Duodenal mucosa (tissue), 2 donors: ENCODE results near the gene MEIOB.

Experiments
- H3K27ac ChIP-seq: one replicate; pipeline ENCODE4 v1.7.0; 2013; ENCODE audit warnings: low read depth, low read length
- H3K27me3 ChIP-seq, 2 donors: one replicate each; pipeline ENCODE4 v1.7.0; 2013; ENCODE audit warnings: low read length in 2 of 2, control low read depth in 1 of 2; ENCODE audit not compliant: insufficient read depth in 2 of 2, control insufficient read depth in 1 of 2
- H3K36me3 ChIP-seq, 2 donors: one replicate each; pipeline ENCODE4 v1.7.0; 2013; ENCODE audit warnings: low read length in 2 of 2, control low read depth in 1 of 2; ENCODE audit not compliant: insufficient read depth in 2 of 2, control insufficient read depth in 1 of 2
- H3K4me1 ChIP-seq, 2 donors: one replicate each; pipeline ENCODE4 v1.7.0; 2013; ENCODE audit warnings: low read length in 2 of 2, control low read depth in 1 of 2; ENCODE audit not compliant: insufficient read depth in 2 of 2, control insufficient read depth in 1 of 2
- H3K4me3 ChIP-seq, 2 donors: one replicate each; pipeline ENCODE4 v1.7.0; 2013; ENCODE audit warnings: low read length in 2 of 2, low read depth in 1 of 2
- H3K9ac ChIP-seq, 2 donors: one replicate each; pipeline ENCODE4 v1.7.0; 2013; ENCODE audit warnings: low read length in 2 of 2, low read depth in 1 of 2
- H3K9me3 ChIP-seq, 2 donors: one replicate each; pipeline ENCODE4 v1.7.0; 2013; ENCODE audit warnings: low read length in 2 of 2, control low read depth in 1 of 2; ENCODE audit not compliant: control insufficient read depth in 1 of 2

The MEIOB gene

DNA sequence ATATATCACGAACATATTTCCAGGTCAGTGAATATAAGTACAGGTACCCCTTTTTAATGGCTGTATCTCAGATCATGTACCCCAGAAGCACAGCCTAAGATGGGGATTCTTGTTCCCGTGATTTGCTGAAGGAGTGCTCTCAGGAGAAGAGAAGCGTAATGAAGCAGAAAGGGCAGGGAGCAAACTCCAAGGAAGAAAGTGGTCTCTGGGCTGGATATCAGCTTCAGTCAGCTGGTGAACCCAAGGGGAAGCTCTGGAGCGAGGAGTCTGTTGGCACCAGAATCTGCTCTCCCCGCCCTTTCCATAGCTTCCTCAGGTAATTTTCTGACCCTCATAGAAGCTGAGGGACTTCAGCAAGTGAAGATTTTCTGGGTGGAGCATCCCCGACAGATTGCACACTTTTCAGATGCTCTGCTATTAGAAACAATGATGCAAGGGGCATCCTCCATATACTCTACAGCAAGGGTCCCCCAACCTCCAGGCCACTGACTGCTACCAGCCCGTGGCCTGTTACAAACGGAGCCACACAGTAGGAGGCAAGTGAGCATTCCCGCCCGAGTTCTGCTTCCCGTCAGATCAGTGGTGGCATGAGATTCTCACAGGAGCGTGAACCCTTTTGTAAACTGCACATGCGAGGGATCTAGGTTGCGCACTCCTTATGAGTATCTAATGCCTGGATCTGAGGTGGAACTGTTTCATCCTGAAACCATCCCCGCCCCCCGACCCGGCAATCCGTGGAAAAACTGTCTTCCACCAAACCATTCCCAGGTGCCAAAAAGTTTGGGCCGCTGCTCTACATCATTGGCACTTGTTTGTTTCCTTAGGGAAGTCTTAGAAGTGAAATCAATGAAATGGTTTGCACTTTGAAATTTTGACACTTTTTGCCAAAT, 40.5 kb downstream of the MEIOB start:
- H3K9me3 ChIP-seq: no peaks in the 10 kb centered on the region
- no peaks in the 10 kb centered on the region for H3K27me3 ChIP-seq
- peak overlapping the region; percentile 37 to 83 for H3K4me3 ChIP-seq
- H3K36me3 ChIP-seq: no peaks in the 10 kb centered on the region
- peak overlapping the region; percentile 68 for H3K27ac ChIP-seq
- peaks cover 32 to 33% of the 10 kb centered on the region in 2 donors for H3K4me1 ChIP-seq
- peak overlapping the region in 1 of 2 donors; percentile 56 for H3K9ac ChIP-seq

DNA sequence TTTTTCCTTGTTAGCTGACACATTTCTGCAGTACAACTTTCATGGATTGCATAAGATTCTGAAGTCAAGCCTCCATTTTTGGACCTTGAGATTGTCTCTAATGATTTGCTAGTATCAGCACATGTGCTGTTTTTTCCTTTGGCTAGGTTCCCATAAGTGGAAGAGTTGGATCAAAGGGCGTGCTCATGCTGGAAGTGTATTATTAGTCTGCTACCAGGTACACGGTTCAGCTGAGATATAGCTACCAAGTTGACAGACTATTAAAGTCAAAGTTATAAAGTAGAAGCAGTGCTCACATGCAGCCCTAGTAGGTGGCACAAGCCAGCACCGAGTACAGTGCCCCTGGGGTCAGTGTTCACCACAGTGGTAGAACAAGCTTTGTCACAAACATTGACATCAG, 41.8 kb downstream of the MEIOB start:
- Histone ChIP-seq H3K4me3 (peak overlapping the region; percentile 45 to 83), H3K4me1 (peaks cover 38 to 41% of the 10 kb centered on the region in 2 donors), H3K27ac (peak overlapping the region; percentile 68), H3K9me3 (no peaks in the 10 kb centered on the region), H3K27me3 (no peaks in the 10 kb centered on the region), H3K36me3 (no peaks in the 10 kb centered on the region), H3K9ac (peak overlapping the region; percentile 18 to 66)

GRCh38 chr16:1828645-1829410, 43.1 kb downstream of the MEIOB start:
- H3K27me3 ChIP-seq: no peaks in the 10 kb centered on the region
- no peaks in the 10 kb centered on the region for H3K36me3 ChIP-seq
- H3K4me1 ChIP-seq: peaks cover 40 to 52% of the 10 kb centered on the region in 2 donors
- peak overlapping the region; percentile 60 for H3K27ac ChIP-seq
- no peaks in the 10 kb centered on the region for H3K9me3 ChIP-seq
- H3K4me3 ChIP-seq: peak overlapping the region; percentile 83 to 100
- H3K9ac ChIP-seq: peak overlapping the region; percentile 60 to 66

DNA sequence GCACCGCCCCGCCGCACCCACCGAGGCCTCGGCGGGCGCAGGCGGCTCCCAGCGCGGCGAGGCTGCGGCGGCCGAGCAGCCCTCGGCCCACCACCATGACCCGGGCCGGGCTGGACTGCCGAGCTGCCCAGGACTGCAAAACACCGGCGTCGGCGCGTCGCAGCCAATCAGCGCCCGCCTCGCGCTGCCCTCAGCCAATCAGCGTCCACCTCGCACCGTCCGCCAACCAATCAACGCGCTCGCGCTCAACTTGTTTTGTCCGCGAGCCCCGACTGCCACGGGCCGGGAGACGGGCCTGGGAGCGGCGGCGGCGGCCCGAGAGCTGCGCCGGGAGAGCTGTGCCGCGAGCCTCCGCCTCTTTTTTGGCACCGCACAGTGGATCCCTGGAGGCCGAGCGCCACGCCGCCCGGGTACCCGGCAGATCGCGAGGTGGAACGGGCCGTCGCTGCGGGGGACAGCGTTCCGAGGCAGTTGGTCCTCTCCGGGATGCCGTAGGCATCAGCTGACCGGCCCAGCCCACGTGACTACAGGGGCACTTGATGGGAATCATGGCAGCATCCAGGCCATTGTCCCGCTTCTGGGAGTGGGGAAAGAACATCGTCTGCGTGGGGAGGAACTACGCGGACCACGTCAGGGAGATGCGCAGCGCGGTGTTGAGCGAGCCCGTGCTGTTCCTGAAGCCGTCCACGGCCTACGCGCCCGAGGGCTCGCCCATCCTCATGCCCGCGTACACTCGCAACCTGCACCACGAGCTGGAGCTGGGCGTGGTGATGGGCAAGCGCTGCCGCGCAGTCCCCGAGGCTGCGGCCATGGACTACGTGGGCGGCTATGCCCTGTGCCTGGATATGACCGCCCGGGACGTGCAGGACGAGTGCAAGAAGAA, 45.0 kb downstream of the MEIOB start, which contains the start of the genes FAHD1 and HAGH:
Gene FAHD1 (plus strand): TSS at position 516 of the 883 bp plus-strand sequence. CDS start 33 bp downstream, at position 549.
Gene HAGH (minus strand): TSS at position 135 of the 883 bp plus-strand sequence. CDS start 38 bp downstream, at position 97.
- H3K27me3 ChIP-seq: no peaks in the 10 kb centered on the region
- H3K4me1 ChIP-seq: peaks cover 40 to 55% of the 10 kb centered on the region in 2 donors
- H3K9ac ChIP-seq: peak within 1 kb of the TSS; percentile 85 to 99
- no peaks in the 10 kb centered on the region for H3K9me3 ChIP-seq
- H3K36me3 ChIP-seq: peaks cover 5 to 9% of the 10 kb centered on the region in 2 donors
- H3K27ac ChIP-seq: peak within 1 kb of the TSS; percentile 82
- peak within 1 kb of the TSS; percentile 99 to 100 for H3K4me3 ChIP-seq

- H3K9me3 ChIP-seq: no peaks in the 10 kb centered on the region
Observed at GRCh38 chr16:1825864-1826690, 45.9 kb downstream of the MEIOB start.

DNA sequence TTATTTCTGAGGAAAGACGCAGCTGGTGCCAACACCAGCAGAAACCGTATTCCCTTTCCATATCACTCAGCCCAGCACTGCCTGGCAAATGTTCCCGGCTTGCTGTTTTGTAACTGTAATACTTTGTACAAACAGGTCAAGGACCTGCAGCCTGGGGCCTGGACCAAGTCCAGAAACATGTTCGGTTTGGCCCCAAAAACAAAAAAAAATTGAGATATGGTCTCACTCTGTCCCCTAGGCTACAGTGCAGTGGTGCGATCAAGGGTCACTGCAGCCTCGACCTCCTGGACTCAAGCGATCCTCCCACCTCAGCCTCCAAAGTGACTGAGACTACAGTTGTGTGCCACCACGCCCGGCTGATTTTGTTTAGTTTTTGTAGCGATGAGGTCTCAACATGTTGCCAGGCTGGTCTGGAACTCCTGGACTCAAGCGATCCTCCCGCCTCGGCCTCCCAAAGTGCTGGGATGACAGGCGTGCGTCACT, 46.5 kb downstream of the MEIOB start:
- no peaks in the 10 kb centered on the region for H3K27me3 ChIP-seq
- H3K4me1 ChIP-seq: peaks cover 28 to 43% of the 10 kb centered on the region in 2 donors
- H3K9ac ChIP-seq: peak overlapping the region; percentile 68 to 72
- H3K9me3 ChIP-seq: no peaks in the 10 kb centered on the region
- peaks cover 11 to 21% of the 10 kb centered on the region in 2 donors for H3K36me3 ChIP-seq
- peak overlapping the region; percentile 86 to 100 for H3K4me3 ChIP-seq
- H3K27ac ChIP-seq: peak overlapping the region; percentile 82

More at GRCh38 chr16:1825864-1826690, 45.9 kb downstream of the MEIOB start:
- Histone ChIP-seq H3K27ac (peak overlapping the region; percentile 82), H3K36me3 (peaks cover 9 to 15% of the 10 kb centered on the region in 2 donors), H3K27me3 (no peaks in the 10 kb centered on the region), H3K4me3 (peak overlapping the region; percentile 99 to 100), H3K4me1 (peaks cover 34 to 49% of the 10 kb centered on the region in 2 donors), H3K9ac (peak overlapping the region; percentile 68 to 72)

- Histone ChIP-seq H3K9me3 (no peaks in the 10 kb centered on the region), H3K4me1 (peaks cover 17 to 32% of the 10 kb centered on the region in 2 donors), H3K9ac (peak overlapping the region; percentile 3 to 33), H3K27ac (no peak overlapping the region), H3K4me3 (no peak overlapping the region), H3K36me3 (peaks cover 11 to 36% of the 10 kb centered on the region in 2 donors), H3K27me3 (no peaks in the 10 kb centered on the region)
Observed at GRCh38 chr16:1823821-1824220, 48.1 kb downstream of the MEIOB start.

DNA sequence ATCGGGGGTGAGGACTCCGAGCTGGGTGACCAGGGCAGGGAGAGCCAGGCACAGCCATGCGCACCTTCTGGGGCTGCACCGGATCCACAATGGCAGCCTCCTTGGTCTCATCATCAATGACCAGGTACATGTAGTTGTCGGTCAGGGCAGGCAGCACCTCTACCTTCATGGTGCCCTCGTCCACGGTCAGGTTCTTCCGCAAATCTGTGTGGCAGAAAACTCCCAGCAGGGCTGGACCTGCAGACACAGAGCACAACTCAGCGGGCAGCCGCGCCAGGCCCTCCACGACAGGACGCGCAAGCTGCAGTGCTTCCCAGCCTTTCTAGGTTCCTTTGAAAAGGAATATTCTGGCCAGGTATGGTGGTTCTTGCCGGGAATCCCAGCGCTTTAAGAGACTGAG, 49.2 kb downstream of the MEIOB start:
- H3K4me1 ChIP-seq: peaks cover 12 to 29% of the 10 kb centered on the region in 2 donors
- H3K4me3 ChIP-seq: no peak overlapping the region
- H3K27me3 ChIP-seq: no peaks in the 10 kb centered on the region
- H3K36me3 ChIP-seq: peaks cover 11 to 46% of the 10 kb centered on the region in 2 donors
- no peaks in the 10 kb centered on the region for H3K9me3 ChIP-seq
- H3K9ac ChIP-seq: no peak overlapping the region
- no peak overlapping the region for H3K27ac ChIP-seq
